Kidney (tissue), 11 donors: ENCODE results near the gene ASAH2B. TPM values are rescaled to one million over a fixed set of nuclear protein-coding genes. Genes with fewer than 3 reads are reported as not detected.
A peak's percentile ranks its signal among the peaks of the same experiment; 100 is the strongest.
"Not testable (repeated sequence)": the region's sequence is repeated elsewhere in the genome, so short reads cannot be mapped to it uniquely, and the experiment has no call there.

Source experiments
- DNase-seq, 5 donors: peaks; one replicate each; pipeline ENCODE4 v3.0.0-alpha.2; 2013 to 2020
- FAIRE-seq: peaks from 2 replicates; lab custom pipeline; 2012; peaks lifted over from hg19 to GRCh38; lab: Jason Lieb, UNC
- H3K27ac ChIP-seq, 2 donors: one replicate each; pipeline ENCODE4 v1.7.0; 2013; ENCODE audit warnings: low read depth in 2 of 2, low read length in 2 of 2, inconsistent platforms in 1 of 2
- H3K27me3 ChIP-seq: one replicate; pipeline ENCODE4 v1.7.1; 2013; ENCODE audit warnings: low read length, inconsistent platforms; ENCODE audit not compliant: control insufficient read depth, insufficient read depth
- H3K36me3 ChIP-seq, 3 donors: one replicate each; pipeline versions ENCODE4 v1.7.0 to v1.7.1; 2013; ENCODE audit warnings: low read length in 3 of 3, control low read depth in 1 of 3, inconsistent platforms in 1 of 3; ENCODE audit not compliant: insufficient read depth in 3 of 3, control insufficient read depth in 2 of 3
- H3K4me1 ChIP-seq, 3 donors: one replicate each; pipeline versions ENCODE4 v1.7.0 to v1.7.1; 2013; ENCODE audit warnings: low read length in 3 of 3, inconsistent platforms in 1 of 3, low read depth in 1 of 3; ENCODE audit not compliant: control insufficient read depth in 2 of 3, insufficient read depth in 2 of 3
- H3K4me3 ChIP-seq, 3 donors: one replicate each; pipeline versions ENCODE4 v1.7.0 to v1.8.1; 2013; ENCODE audit warnings: low read length in 3 of 3, control low read depth in 1 of 3, inconsistent platforms in 1 of 3
- H3K9ac ChIP-seq, 3 donors: one replicate each; pipeline versions ENCODE4 v1.7.0 to v1.7.1; 2013; ENCODE audit warnings: low read length in 3 of 3, control low read depth in 1 of 3, inconsistent platforms in 1 of 3
- H3K9me3 ChIP-seq, 3 donors: one replicate each; pipeline versions ENCODE4 v1.7.0 to v1.7.1; 2013; ENCODE audit warnings: low read length in 3 of 3, control low read depth in 1 of 3, inconsistent platforms in 1 of 3; ENCODE audit not compliant: control insufficient read depth in 2 of 3, insufficient read depth in 1 of 3
- intact Hi-C: fragments of 100-400 bp; cut with DNase I; formaldehyde crosslinking; loops from one replicate; pipeline ENCODE4 v1.11.1; 2022
- polyA plus RNA-seq: library from polyadenylated mRNA; stranded (reverse); fragments of 350-450 nt; fragmentation: Illumina TruSeq; extraction: RNeasy Lipid Tissue Mini Kit (QIAGEN cat#74804); gene quantifications from one replicate; pipeline ENCODE4 v1.2.3, GENCODE V29; 2014; ENCODE audit warnings: low read depth, low replicate concordance; ENCODE audit not compliant: insufficient read depth
- total RNA-seq: library from RNA; stranded (reverse); fragmentation: NEBNext Ultra II Directional; extraction: Animal tissue kit (Norgen Biotek cat#: 25700); gene quantifications from one replicate; pipeline ENCODE4 v1.2.1, GENCODE V29; 2021
- donor health status: control.
- donor health status: control.
- donor health status: DM: yes; HTN: yes; CAD: no.
- donor health status: Normal renal cell carcinoma (clear cell type).

The ASAH2B gene
- total and polyA plus RNA-seq, 2 donors from 2014 or later = 3.6 to 5.2 TPM

GRCh38 chr10:50772042-50772441, 32.3 kb downstream of the ASAH2B start:
- H3K9me3 ChIP-seq, H3K27me3 ChIP-seq, H3K9ac ChIP-seq, H3K27ac ChIP-seq, DNase-seq, H3K36me3 ChIP-seq, intact Hi-C loops, FAIRE-seq, H3K4me3 ChIP-seq, H3K4me1 ChIP-seq: not testable (repeated sequence)

- FAIRE-seq, H3K4me1 ChIP-seq, H3K9me3 ChIP-seq, intact Hi-C loops, H3K9ac ChIP-seq, H3K27me3 ChIP-seq, H3K27ac ChIP-seq, H3K36me3 ChIP-seq, H3K4me3 ChIP-seq: not testable (repeated sequence)
- DNase-seq = peak in 1 of 5 donors; percentile 4
These were observed 35.1 kb downstream of the ASAH2B start for GRCh38 chr10:50774868-50775267.

- H3K9me3 ChIP-seq, H3K36me3 ChIP-seq, H3K4me3 ChIP-seq, H3K27ac ChIP-seq, H3K27me3 ChIP-seq, intact Hi-C loops, FAIRE-seq, DNase-seq, H3K9ac ChIP-seq, H3K4me1 ChIP-seq: not testable (repeated sequence)
These were observed 40.3 kb downstream of the ASAH2B start for GRCh38 chr10:50780036-50780435.

- FAIRE-seq, intact Hi-C loops, H3K4me3 ChIP-seq, H3K27me3 ChIP-seq, DNase-seq, H3K36me3 ChIP-seq, H3K4me1 ChIP-seq, H3K9me3 ChIP-seq, H3K27ac ChIP-seq, H3K9ac ChIP-seq: not testable (repeated sequence)
These were observed 42.3 kb downstream of the ASAH2B start for GRCh38 chr10:50782017-50782416.

- H3K4me1 ChIP-seq, DNase-seq, H3K9ac ChIP-seq, H3K4me3 ChIP-seq, intact Hi-C loops, H3K36me3 ChIP-seq, H3K9me3 ChIP-seq, FAIRE-seq, H3K27me3 ChIP-seq, H3K27ac ChIP-seq: not testable (repeated sequence)
These were observed 48.2 kb downstream of the ASAH2B start for GRCh38 chr10:50787962-50788361.
